HepG2 (cell line): ENCODE data around the gene METTL5. TPM values are rescaled to one million over a fixed set of nuclear protein-coding genes. Genes with fewer than 3 reads are reported as not detected.
"Not testable (repeated sequence)": the region's sequence is repeated elsewhere in the genome, so short reads cannot be mapped to it uniquely, and the experiment has no call there.

ENCODE experiments used
- ATAC-seq: fragments of 200-7000 bp; cut with Tn5 transposase; 3 replicates; pipeline ENCODE4 v1.9.1; 2020; ENCODE audit warnings: mild to moderate bottlenecking, moderate library complexity
- BruUV-seq: library from RNA; stranded (reverse); fragments of 400-500 nt; replicated peaks from 2 replicates; lab custom pipeline; 2021; lab: Mats Ljungman, UMichigan
- CTCF ChIA-PET: fragments of 300-600 bp; formaldehyde crosslinking; extraction: SDS; loops from one replicate; lab custom pipeline; 2021; ENCODE audit warnings: low total read pairs, inconsistent platforms, low intra/inter-chr PET ratio; lab: Yijun Ruan, JAX
- POLR2A ChIA-PET: fragments of 350-600 bp; sonication (Branson Sonifier 250); formaldehyde crosslinking; loops from one replicate; lab custom pipeline; 2020; ENCODE audit warnings: antibody characterized with exemption, inconsistent platforms; lab: Yijun Ruan, JAX
- DNase-seq: peaks from one replicate; pipeline ENCODE4 v3.0.0-alpha.2; 2015; ENCODE audit warnings: low spot score
- FAIRE-seq: peaks from 3 replicates; lab custom pipeline; 2011; peaks lifted over from hg19 to GRCh38; lab: Jason Lieb, UNC
- H2AFZ ChIP-seq: one replicate; pipeline ENCODE4 v1.6.1; 2011; ENCODE audit warnings: low read length, inconsistent platforms
- H3K27ac ChIP-seq: fragments of 300-600 bp; 3 replicates; pipeline ENCODE4 v1.8.0; 2011; ENCODE audit warnings: mixed run types, mild to moderate bottlenecking, mixed read lengths, low read length, inconsistent platforms; ENCODE audit not compliant: insufficient read depth; ENCODE audit errors: extremely low read length
- H3K27me3 ChIP-seq, 2 experiments: fragments of 200-600 bp in 1 of 2; 2 replicates in 1 of 2; 3 replicates in 1 of 2; pipeline versions ENCODE4 v1.6.0 to v1.8.0; 2011; ENCODE audit warnings: low read length in 2 of 2, mild to moderate bottlenecking in 2 of 2, moderate library complexity in 2 of 2, inconsistent platforms in 1 of 2; ENCODE audit not compliant: insufficient read depth in 2 of 2, control insufficient read depth in 1 of 2
- H3K36me3 ChIP-seq, 2 experiments: fragments of 200-600 bp in 1 of 2; replicated peaks in 1 of 2; 2 replicates in 1 of 2; 3 replicates in 1 of 2; pipeline versions ENCODE4 v1.5.1 to v1.8.0; 2011; ENCODE audit warnings: low read length in 2 of 2, inconsistent platforms in 1 of 2; ENCODE audit not compliant: insufficient read depth in 2 of 2, control insufficient read depth in 1 of 2
- H3K4me1 ChIP-seq: 2 replicates; pipeline ENCODE4 v1.5.1; 2012; ENCODE audit warnings: low read length, inconsistent platforms; ENCODE audit not compliant: insufficient read depth
- H3K4me2 ChIP-seq: 2 replicates; pipeline ENCODE4 v1.6.0; 2011; ENCODE audit warnings: low read depth, low read length, inconsistent platforms
- H3K4me3 ChIP-seq, 3 experiments: fragments of 200-600 bp in 1 of 3; sonication (generic), shearing (Covaris generic) in 1 of 3; replicated peaks in 1 of 3; 2 replicates each; pipeline ENCODE4 v1.5.1; 2011 to 2016; ENCODE audit warnings: low read length in 3 of 3, inconsistent platforms in 2 of 3, low read depth in 2 of 3, mild to moderate bottlenecking in 2 of 3, control low read depth in 1 of 3, mixed read lengths in 1 of 3; ENCODE audit not compliant: insufficient read depth in 1 of 3
- H3K79me2 ChIP-seq: one replicate; pipeline ENCODE4 v1.6.1; 2011; ENCODE audit warnings: low read length, inconsistent platforms; ENCODE audit not compliant: insufficient read depth
- H3K9ac ChIP-seq: 2 replicates; pipeline ENCODE4 v1.6.0; 2011; ENCODE audit warnings: mild to moderate bottlenecking, low read depth, low read length, inconsistent platforms; ENCODE audit not compliant: insufficient read depth
- H3K9me3 ChIP-seq: 2 replicates; pipeline ENCODE4 v1.5.1; 2012; ENCODE audit warnings: mild to moderate bottlenecking, low read length
- H4K20me1 ChIP-seq: 2 replicates; pipeline ENCODE4 v1.6.0; 2011; ENCODE audit warnings: inconsistent platforms, mild to moderate bottlenecking, low read length, moderate library complexity; ENCODE audit not compliant: insufficient read depth
- ELK4 ChIP-seq: sonication (generic); formaldehyde crosslinking; IDR thresholded peaks from 2 replicates; pipeline ENCODE4 v1.9.0; 2021; ENCODE audit warnings: missing genetic modification reagents, borderline replicate concordance
- NCOA2 ChIP-seq: sonication (generic); formaldehyde crosslinking; IDR thresholded peaks from 2 replicates; pipeline ENCODE4 v1.8.0; 2022; ENCODE audit warnings: inconsistent platforms
- RBFOX2 ChIP-seq: fragments of 200-400 bp; formaldehyde crosslinking; IDR thresholded peaks from 2 replicates; pipeline ENCODE4 v1.6.1; 2017; ENCODE audit warnings: low read depth, mild to moderate bottlenecking, low read length
- ZBTB39 ChIP-seq: sonication (generic); formaldehyde crosslinking; IDR thresholded peaks from 2 replicates; pipeline ENCODE4 v1.5.0; 2020; ENCODE audit warnings: missing genetic modification reagents
- ZNF207 ChIP-seq: fragments of 450-650 bp; IDR thresholded peaks from 2 replicates; pipeline ENCODE4 v1.6.1; 2016; ENCODE audit warnings: antibody characterized with exemption, borderline replicate concordance
- WGBS: methylation state at CpG from one replicate; pipeline ENCODE4 v1.1.6; 2017; ENCODE audit warnings: low lambda C conversion rate; 5-methylcytosine and 5-hydroxymethylcytosine counted together
- in situ Hi-C: cut with HindIII; loops from 2 replicates; pipeline ENCODE4 v1.10.0; 2017; ENCODE audit warnings: low pct_unique_long_range_greater_than_20kb; ENCODE audit not compliant: extremely low pct_ligation_motif_present
- intact Hi-C: fragments of 100-400 bp; cut with micrococcal nuclease; formaldehyde crosslinking; loops from one replicate; pipeline ENCODE4 v1.10.0; 2022; ENCODE audit not compliant: unreplicated experiment
- polyA plus RNA-seq, 8 experiments: library from polyadenylated mRNA; depleted of rRNA in 3 of 8; stranded (reverse) in 7 of 8; unstranded in 1 of 8; fragments of >200 nt; fragmentation: Illumina TruSeq in 4 of 8; extraction: Trizol in 4 of 8; gene quantifications; 2 replicates each; pipeline versions ENCODE4 v1.2.1 to v1.2.3, GENCODE V29; 2011 to 2016; ENCODE audit warnings: low read depth in 4 of 8, missing spikeins in 1 of 8, mixed read lengths in 1 of 8; ENCODE audit not compliant: insufficient read depth in 1 of 8
- total RNA-seq, 5 experiments: library from RNA; depleted of rRNA; stranded (reverse); fragments of >200 nt; fragmentation: Illumina TruSeq; extraction: Trizol; gene quantifications; 2 replicates each; pipeline ENCODE4 v1.2.3, GENCODE V29; 2016; ENCODE audit warnings: low read depth in 1 of 5

METTL5 gene
- total and polyA plus RNA-seq, 2 of the 13 experiments (the other 11 are each of a cell fraction or from before 2014, with no cell fraction given) = 50.7 to 95.1 TPM

GRCh38 chr2:169819106-169819505 lies 5.6 kb downstream of the METTL5 start:
- Histone ChIP-seq H3K27ac (no peak overlapping the region), H3K4me3 (no peak overlapping the region), H3K4me2 (no peak overlapping the region), H2AFZ (no peak overlapping the region), H3K4me1 (peaks cover 26% of the 10 kb centered on the region), H3K27me3 (no peaks in the 10 kb centered on the region), H3K9me3 (no peaks in the 10 kb centered on the region), H4K20me1 (no peaks in the 10 kb centered on the region; the same call in 1 of the 2 replicates), H3K9ac (no peak overlapping the region), H3K79me2 (peaks cover 37% of the 10 kb centered on the region), H3K36me3 (peaks cover 11 to 41% of the 10 kb centered on the region in 2 experiments)
- ATAC-seq (no peak), FAIRE-seq (no peak), DNase-seq (no peak)
- in situ Hi-C loops (no loop called here), intact Hi-C loops (no loop called here)
- ChIA-PET CTCF (no interaction called here), POLR2A (interaction anchor here (1.7 to 1.9 kb wide), 2 partner anchors 8 to 20 kb away, joined by 6 to 7 read pairs; partner anchors contain the start of genes SSB and UBR3)
- BruUV-seq = no TSS peak
- 96% methylated on average over 1 of the region's 1 CpG for WGBS
- TF ChIP-seq ELK4 (CRISPR knock-in tag) (no peak), ZBTB39 (CRISPR knock-in tag) (no peak), ZNF207 (no peak)

- Histone ChIP-seq H2AFZ (no peak overlapping the region), H3K9me3 (no peaks in the 10 kb centered on the region), H3K9ac (no peak overlapping the region), H3K36me3 (peaks cover 11 to 48% of the 10 kb centered on the region in 2 experiments), H3K4me1 (peaks cover 23% of the 10 kb centered on the region), H4K20me1 (no peaks in the 10 kb centered on the region), H3K4me2 (no peak overlapping the region), H3K27me3 (no peaks in the 10 kb centered on the region), H3K4me3 (no peak overlapping the region), H3K27ac (no peak overlapping the region), H3K79me2 (peaks cover 29% of the 10 kb centered on the region)
- in situ Hi-C loops = no loop called here
- FAIRE-seq = no peak
- intact Hi-C loops = no loop called here
- BruUV-seq = no TSS peak
- ChIA-PET POLR2A (interaction anchor here (1.7 to 1.9 kb wide), 2 partner anchors 9 to 20 kb away, joined by 6 to 7 read pairs; partner anchors contain the start of genes SSB and UBR3), CTCF (no interaction called here)
- no peak for TF ChIP-seq NCOA2
- 0 out of 2 replicates have a peak, but pooled peaks have one; percentile 31 for TF ChIP-seq RBFOX2
- ATAC-seq = no peak
- no peak for DNase-seq
These were observed 6.5 kb downstream of the METTL5 start for GRCh38 chr2:169818241-169818640.

GRCh38 chr2:169817369-169817768 lies 7.3 kb downstream of the METTL5 start:
- H3K27ac ChIP-seq, CTCF ChIA-PET, BruUV-seq, H3K4me2 ChIP-seq, H3K27me3 ChIP-seq, DNase-seq, H2AFZ ChIP-seq, ATAC-seq, H3K9me3 ChIP-seq, in situ Hi-C loops, FAIRE-seq, H3K9ac ChIP-seq, H3K4me3 ChIP-seq, H4K20me1 ChIP-seq, intact Hi-C loops: not testable (repeated sequence)
- peaks cover 13 to 55% of the 10 kb centered on the region in 2 experiments for H3K36me3 ChIP-seq
- H3K79me2 ChIP-seq = peaks cover 20% of the 10 kb centered on the region
- H3K4me1 ChIP-seq = peaks cover 14% of the 10 kb centered on the region
- WGBS = 98% methylated on average over 6 of the region's 6 CpGs
- POLR2A ChIA-PET = interaction anchor here (2.1 kb wide), 1 partner anchor 10 kb away, joined by 9 read pairs; the partner anchor contains the start of gene UBR3
